ENCODE data around the gene SDHA. TPM values are rescaled to one million over a fixed set of nuclear protein-coding genes. Genes with fewer than 3 reads are reported as not detected.

The SDHA gene
- polyA plus RNA-seq = 131 and 144 TPM in 2 replicates

GRCh38 chr5:217494-218456 lies at the start of gene SDHA, which contains the start of gene CCDC127:
TSS of gene SDHA (plus strand) at chr5:218320. CDS start at chr5:218356, 36 bp downstream.
TSS of gene CCDC127 (minus strand) at chr5:218153. CDS start at chr5:216849, 1,304 bp downstream.

GRCh38 chr5:191036-191948 lies 26.8 kb upstream of the SDHA start, which contains the start of gene LRRC14B:
TSS of gene LRRC14B (plus strand) at chr5:191495. CDS start at chr5:191539, 44 bp downstream.

Other genes starting within 250 kb of the SDHA start
- 0.14 and 0.19 TPM in 2 replicates for gene PLEKHG4B, start 126.2 kb upstream of the SDHA start, polyA plus RNA-seq
- gene LRRC14B, start 26.8 kb upstream of the SDHA start, polyA plus RNA-seq = not detected in 2 replicates
- gene CCDC127, start 167 bp upstream of the SDHA start, polyA plus RNA-seq = 22.3 and 30.3 TPM in 2 replicates
- gene PDCD6, start 53.3 kb downstream of the SDHA start, polyA plus RNA-seq = 154 and 254 TPM in 2 replicates
- not detected in 2 replicates for gene AHRR, start 103.4 kb downstream of the SDHA start, polyA plus RNA-seq
- gene EXOC3, start 224.9 kb downstream of the SDHA start, polyA plus RNA-seq = 11.6 and 12.7 TPM in 2 replicates